Colonic mucosa (tissue), 4 donors: ENCODE results near the gene NOTCH2. TPM values are rescaled to one million over a fixed set of nuclear protein-coding genes. Genes with fewer than 3 reads are reported as not detected.

Experiments
- DNase-seq: peaks from one replicate; pipeline ENCODE4 v3.0.0-alpha.2; 2020
- H3K27ac ChIP-seq: fragments of 200-600 bp; one replicate; pipeline ENCODE4 v1.8.0; 2021
- H3K27me3 ChIP-seq: fragments of 200-600 bp; one replicate; pipeline ENCODE4 v1.8.0; 2021
- H3K36me3 ChIP-seq: fragments of 200-600 bp; one replicate; pipeline ENCODE4 v1.8.0; 2021
- H3K4me1 ChIP-seq: fragments of 200-600 bp; one replicate; pipeline ENCODE4 v1.8.0; 2021; ENCODE audit warnings: mild to moderate bottlenecking
- H3K4me3 ChIP-seq: fragments of 200-600 bp; one replicate; pipeline ENCODE4 v1.8.0; 2021
- H3K9ac ChIP-seq, 2 donors: one replicate each; pipeline ENCODE4 v1.7.0; 2013; ENCODE audit warnings: control low read depth in 2 of 2, low read depth in 2 of 2, low read length in 2 of 2
- H3K9me3 ChIP-seq: fragments of 200-600 bp; one replicate; pipeline ENCODE4 v1.8.0; 2021
- CTCF ChIP-seq: fragments of 200-600 bp; IDR thresholded peaks from one replicate; pipeline ENCODE4 v1.8.0; 2022; ENCODE audit warnings: antibody characterized with exemption, mild to moderate bottlenecking
- intact Hi-C: fragments of 100-400 bp; cut with DNase I; formaldehyde crosslinking; loops from one replicate; pipeline ENCODE4 v1.14.1; 2022
- total RNA-seq, 2 donors: library from RNA; stranded (reverse); fragmentation: NEBNext Ultra II Directional in 1 of 2; extraction: Animal tissue kit (Norgen Biotek cat#: 25700) in 1 of 2; gene quantifications; one replicate each; pipeline ENCODE4 v1.2.1, GENCODE V29; 2021
- donor health status: healthy.
- donor health status: DM: no; HTN: no; CAD: no.
- donor health status: DM: no; HTN: no; CAD: no.

NOTCH2 gene
- total RNA-seq, 2 donors from 2014 or later: 53.0 to 69.6 TPM

GRCh38 chr1:119952496-119952895, 117.0 kb downstream of the NOTCH2 start:
- Histone ChIP-seq H3K27ac (no peak overlapping the region), H3K4me1 (no peaks in the 10 kb centered on the region), H3K27me3 (no peaks in the 10 kb centered on the region), H3K9me3 (no peaks in the 10 kb centered on the region), H3K9ac (no peak overlapping the region), H3K36me3 (peaks cover 3% of the 10 kb centered on the region), H3K4me3 (no peak overlapping the region)
- no peak for TF ChIP-seq CTCF
- DNase-seq: no peak
- intact Hi-C loops: no loop called here

GRCh38 chr1:119948342-119949214, 120.9 kb downstream of the NOTCH2 start:
- intact Hi-C loops: loop anchor here (10.0 kb wide), 1 partner anchor 204 kb away; no protein-coding TSS in a partner anchor
- no peak overlapping the region for H3K4me3 ChIP-seq
- peak; percentile 80 for TF ChIP-seq CTCF
- H3K9ac ChIP-seq: no peak overlapping the region
- no peak overlapping the region for H3K27ac ChIP-seq
- H3K4me1 ChIP-seq: no peaks in the 10 kb centered on the region
- peak; percentile 82 for DNase-seq
- H3K36me3 ChIP-seq: peaks cover 3% of the 10 kb centered on the region
- no peaks in the 10 kb centered on the region for H3K9me3 ChIP-seq
- no peaks in the 10 kb centered on the region for H3K27me3 ChIP-seq

GRCh38 chr1:119947468-119947867, 122.0 kb downstream of the NOTCH2 start:
- intact Hi-C loops: loop anchor here (10.0 kb wide), 1 partner anchor 203 kb away; no protein-coding TSS in a partner anchor
- Histone ChIP-seq H3K9me3 (no peaks in the 10 kb centered on the region), H3K9ac (no peak overlapping the region), H3K27ac (no peak overlapping the region), H3K27me3 (no peaks in the 10 kb centered on the region), H3K4me1 (no peaks in the 10 kb centered on the region), H3K36me3 (peaks cover 3% of the 10 kb centered on the region), H3K4me3 (no peak overlapping the region)
- no peak for TF ChIP-seq CTCF
- no peak for DNase-seq

GRCh38 chr1:119946724-119947123, 122.7 kb downstream of the NOTCH2 start:
- TF ChIP-seq CTCF: no peak
- no peak overlapping the region for H3K27ac ChIP-seq
- intact Hi-C loops: loop anchor here (10.0 kb wide), 1 partner anchor 202 kb away; no protein-coding TSS in a partner anchor
- H3K4me1 ChIP-seq: no peaks in the 10 kb centered on the region
- no peak overlapping the region for H3K9ac ChIP-seq
- no peak for DNase-seq
- no peaks in the 10 kb centered on the region for H3K27me3 ChIP-seq
- H3K36me3 ChIP-seq: peaks cover 3% of the 10 kb centered on the region
- H3K9me3 ChIP-seq: no peaks in the 10 kb centered on the region
- H3K4me3 ChIP-seq: no peak overlapping the region

GRCh38 chr1:119943216-119943615, 126.2 kb downstream of the NOTCH2 start:
- DNase-seq: no peak
- Histone ChIP-seq H3K9ac (no peak overlapping the region), H3K27ac (no peak overlapping the region), H3K9me3 (no peaks in the 10 kb centered on the region), H3K36me3 (no peaks in the 10 kb centered on the region), H3K27me3 (no peaks in the 10 kb centered on the region), H3K4me3 (no peak overlapping the region), H3K4me1 (no peaks in the 10 kb centered on the region)
- intact Hi-C loops: loop anchor here (10.0 kb wide), 1 partner anchor 198 kb away; no protein-coding TSS in a partner anchor
- TF ChIP-seq CTCF: no peak
